ENCODE measurements around the gene ARHGEF35.

GRCh38 chr7:144174613-144175012 is 21.0 kb downstream of the ARHGEF35 start:
- TF ChIP-seq CTCF (IDR thresholded peaks at IDR 0.05) (no peak), POLR2A (IDR thresholded peaks at IDR 0.05) (no peak)

Measured in tibial nerve (tissue), 3 donors.